GM18907 (cell line): ENCODE measurements around the gene ELP4.
"Not testable (repeated sequence)": the region's sequence is repeated elsewhere in the genome, so short reads cannot be mapped to it uniquely, and the experiment has no call there.

Source experiments
- ATAC-seq: cut with Tn5 transposase; IDR thresholded peaks from one replicate; pipeline ENCODE4 v1.9.1; 2021; ENCODE audit warnings: mild to moderate bottlenecking, moderate library complexity; ENCODE audit not compliant: unreplicated experiment

Gene ELP4

DNA sequence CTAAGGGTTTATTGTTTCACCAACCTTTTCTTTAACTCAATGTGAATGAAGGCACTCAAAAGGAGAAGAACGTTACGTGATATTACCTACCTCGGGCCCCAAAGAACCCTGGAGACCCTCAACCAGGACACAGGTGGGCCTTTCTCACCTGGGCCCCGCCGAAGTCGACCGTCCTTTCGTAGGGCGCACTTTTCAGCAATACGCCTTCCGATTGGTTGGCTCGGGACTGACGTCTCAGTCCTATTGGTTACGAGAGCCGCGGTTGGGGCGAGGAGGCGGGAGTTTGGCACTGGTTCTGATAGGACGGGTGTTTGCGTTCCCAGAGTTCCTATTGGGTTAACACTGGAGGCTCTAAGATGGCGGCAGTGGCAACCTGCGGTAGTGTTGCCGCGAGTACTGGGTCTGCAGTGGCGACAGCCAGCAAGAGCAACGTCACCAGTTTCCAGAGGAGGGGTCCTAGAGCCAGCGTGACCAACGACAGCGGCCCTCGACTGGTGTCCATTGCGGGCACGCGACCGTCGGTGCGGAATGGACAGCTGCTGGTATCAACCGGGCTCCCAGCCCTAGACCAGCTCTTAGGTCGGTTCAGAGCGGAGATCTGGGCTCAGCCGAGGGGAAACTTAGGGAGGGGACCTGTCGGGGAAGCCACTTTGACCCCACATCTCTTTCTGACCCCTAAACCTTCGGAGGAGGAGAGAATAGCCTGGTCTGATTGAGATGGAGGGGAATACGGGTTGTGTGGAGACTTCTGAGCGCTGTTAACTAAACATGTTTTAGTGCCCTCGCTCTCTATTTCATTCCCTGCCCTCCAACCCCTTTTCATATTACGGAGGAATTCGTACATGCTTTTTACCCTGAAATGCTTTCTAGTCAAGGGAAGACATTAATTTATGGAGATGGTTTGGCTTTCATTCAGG, at the start of gene ELP4, which contains the start of gene IMMP1L:
Gene ELP4 (plus strand): TSS at position 339 of the 917 bp plus-strand sequence. CDS start 18 bp downstream, at position 357.
Gene IMMP1L (minus strand): TSS at position 194 of the 917 bp plus-strand sequence. CDS start 46,346 bp downstream, outside the sequence.
- ATAC-seq = peak; percentile 100

DNA sequence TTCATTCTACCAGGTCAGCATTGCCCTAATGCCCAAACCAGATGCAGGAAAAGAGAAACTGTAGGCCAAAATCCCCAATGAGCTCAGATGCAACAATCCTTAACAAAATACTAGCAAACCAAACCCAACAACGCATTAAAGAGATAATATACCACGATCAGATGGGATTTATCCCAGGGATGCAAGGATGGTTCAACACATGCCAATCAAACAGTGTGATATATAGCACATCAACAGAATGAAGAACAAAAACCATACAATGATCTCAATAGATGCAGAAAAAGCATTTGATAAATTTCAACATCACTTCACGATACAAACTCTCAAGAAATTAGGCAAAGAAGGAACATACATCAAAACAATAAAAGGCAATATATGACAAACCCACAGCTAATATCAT, 45.1 kb upstream of the ELP4 start:
- no peak for ATAC-seq

DNA sequence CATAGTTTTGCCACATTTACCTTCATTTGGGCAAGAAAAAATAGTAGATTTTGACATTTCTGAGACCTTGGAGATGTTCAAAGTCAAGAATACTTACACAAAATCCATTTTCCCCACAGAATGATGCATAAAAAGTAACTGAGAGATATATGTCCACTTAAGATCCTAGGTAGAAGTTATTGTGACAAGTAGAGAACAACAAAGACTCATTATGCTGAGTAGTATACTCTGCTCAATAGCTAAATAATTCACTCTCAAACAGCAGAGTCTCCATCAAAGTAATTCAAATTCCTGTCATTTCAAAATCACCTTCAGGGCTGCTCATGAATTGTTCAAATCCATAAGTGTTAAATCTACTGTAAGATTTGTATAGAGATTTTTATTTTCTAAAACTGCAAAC, 35.5 kb upstream of the ELP4 start:
- ATAC-seq = no peak

DNA sequence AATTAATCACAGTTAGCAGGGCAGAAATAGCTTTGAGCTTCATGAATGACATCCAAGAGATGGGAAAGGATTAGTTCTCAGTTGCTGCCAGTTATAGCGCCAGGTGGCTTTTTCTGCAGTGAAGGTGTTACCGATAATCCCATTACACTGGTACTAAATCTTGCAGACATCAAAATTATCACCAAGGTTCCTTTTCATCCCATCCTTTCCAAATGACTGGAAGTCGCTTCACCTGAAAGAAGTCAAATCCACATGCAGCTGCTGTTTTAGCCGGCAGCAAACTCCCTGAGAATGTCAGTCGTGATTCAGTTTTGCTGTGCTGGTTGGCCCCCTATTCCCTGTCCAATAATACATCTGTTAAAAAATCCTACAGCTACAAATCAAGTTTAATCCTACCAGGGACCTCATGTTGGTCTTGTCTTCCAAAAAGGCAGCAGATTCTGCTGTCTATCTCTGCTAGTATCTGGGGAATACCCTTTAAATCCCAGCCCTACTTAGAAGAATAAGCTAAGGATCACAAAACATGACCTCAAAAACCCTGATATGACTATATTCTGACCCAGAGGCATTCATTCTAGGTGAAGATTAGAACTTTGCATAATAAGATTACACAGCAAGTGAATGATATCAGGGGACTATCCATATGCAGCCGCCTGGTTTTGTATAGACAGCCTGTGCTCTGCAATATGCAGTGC, 31.9 kb upstream of the ELP4 start:
- ATAC-seq = no peak

- no peak for ATAC-seq
Measured at GRCh38 chr11:31478223-31478590, 31.4 kb upstream of the ELP4 start.

DNA sequence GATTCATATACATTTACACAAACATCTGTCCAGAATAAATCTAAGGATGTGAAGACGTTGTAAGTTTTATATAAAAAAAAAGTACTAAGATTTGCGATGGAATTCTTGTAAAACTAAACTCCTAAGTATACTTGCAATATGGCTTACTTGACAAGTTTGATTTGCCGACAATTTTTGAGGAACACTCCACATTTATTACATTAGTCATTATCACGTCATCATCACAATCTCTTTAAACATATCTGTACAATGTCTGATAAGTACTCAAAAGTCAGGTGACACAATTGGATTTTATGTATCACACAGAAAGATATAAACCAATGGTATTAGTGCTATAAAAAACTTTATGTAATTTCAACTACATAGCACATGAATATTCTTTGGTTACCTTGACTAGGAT, 30.5 kb upstream of the ELP4 start:
- no peak for ATAC-seq

DNA sequence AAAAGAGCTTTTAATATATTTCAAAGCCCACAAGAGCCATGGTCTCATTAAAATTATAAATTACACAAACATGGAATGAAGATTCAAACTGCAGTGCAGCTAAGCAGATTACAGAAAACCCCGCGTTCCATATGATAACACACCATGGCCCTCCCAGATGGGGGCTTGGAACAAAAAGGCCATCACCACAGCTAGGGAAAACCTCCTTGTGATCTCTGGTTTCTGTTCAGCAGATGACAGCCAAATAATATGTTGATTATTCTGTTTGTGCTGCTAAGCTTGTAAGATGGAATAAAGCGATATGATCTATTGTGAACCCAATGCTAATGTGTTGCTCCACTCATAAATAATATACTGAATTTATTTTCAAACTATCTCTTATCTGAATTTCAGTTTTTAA, 28.6 kb upstream of the ELP4 start:
- no peak for ATAC-seq

DNA sequence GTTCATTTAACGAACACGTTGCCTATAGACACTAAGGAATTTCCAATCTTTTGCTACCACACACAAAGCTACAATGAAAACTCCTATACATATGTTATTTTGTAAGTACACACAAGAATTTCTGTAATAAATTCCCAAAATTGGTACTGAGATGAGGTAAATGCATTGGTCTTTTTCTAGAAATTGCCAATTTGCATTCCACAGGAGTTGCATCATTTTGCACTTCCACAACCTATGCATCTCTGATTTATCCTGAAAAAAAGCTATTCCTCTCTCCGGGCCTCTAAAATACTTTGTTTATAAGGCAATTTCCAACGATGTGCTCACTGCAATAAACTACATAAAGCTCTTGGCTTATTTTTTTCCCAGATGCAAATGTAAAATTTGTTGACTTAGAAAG, 25.1 kb upstream of the ELP4 start:
- ATAC-seq = no peak

GRCh38 chr11:31487848-31488247, 21.7 kb upstream of the ELP4 start:
- ATAC-seq = peak; percentile 78

DNA sequence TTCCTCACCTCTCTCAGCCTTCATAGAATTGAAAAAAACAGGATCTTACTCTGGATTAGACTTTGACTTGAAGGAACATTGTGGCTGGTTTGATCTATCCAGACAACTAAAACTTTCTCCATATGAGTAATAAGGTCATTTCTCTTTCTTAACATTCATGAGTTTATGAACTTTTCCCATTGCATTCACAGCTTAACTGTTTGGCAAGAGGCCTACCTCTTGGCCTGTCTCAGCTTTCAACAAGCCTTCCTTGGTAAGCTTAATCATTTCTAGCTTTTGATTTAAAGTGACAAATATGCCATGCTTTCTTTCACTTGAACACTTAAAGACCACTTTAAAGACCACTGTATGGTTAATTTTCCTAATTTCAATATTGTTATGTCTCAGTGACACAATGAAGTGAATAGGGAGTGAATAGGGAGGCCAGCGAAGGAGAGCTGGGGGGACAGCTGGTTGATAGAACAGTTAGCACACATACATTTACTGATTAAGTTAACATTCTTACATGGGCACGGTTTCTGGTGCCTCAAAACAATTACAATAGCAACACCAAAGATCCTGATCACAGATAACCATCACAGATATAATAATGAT, 17.1 kb upstream of the ELP4 start:
- no peak for ATAC-seq

DNA sequence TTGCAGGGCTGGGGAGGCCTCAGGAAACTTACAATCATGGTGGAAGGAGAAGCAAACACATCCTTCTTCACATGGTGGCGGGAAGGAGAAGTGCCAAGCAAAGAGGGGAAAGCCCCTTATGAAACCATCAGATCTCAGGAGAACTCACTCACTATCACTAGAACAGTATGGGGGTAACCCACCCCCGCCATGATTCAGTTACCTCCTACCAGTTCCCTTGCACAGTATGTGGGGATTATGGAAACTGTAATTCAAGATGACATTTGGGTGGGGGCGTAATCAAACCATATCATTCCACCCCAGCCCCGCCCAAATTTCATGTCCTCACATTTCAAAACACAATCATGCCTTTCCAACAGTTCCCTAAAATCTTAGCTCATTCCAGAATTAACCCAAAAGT, 16.3 kb upstream of the ELP4 start:
- ATAC-seq = no peak

DNA sequence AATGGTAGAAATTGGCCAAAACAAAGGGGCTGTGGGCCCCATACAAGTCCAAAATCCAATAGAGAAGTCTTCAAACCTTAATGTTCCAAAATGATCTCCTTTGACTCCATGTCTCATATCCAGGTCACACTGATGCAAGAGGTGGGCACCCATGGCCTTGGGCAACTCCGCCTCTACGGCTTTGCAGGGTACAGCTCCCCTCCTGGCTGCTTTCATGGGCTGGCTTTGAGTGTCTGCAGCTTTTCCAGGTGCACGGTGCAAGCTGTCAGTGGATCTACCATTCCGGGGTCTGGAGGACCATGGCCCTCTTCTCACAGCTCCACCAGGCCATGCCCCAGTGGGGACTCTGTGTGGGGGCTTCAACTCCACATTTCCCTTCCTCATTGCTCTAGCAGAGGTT, 15.8 kb upstream of the ELP4 start:
- not testable (repeated sequence) for ATAC-seq

DNA sequence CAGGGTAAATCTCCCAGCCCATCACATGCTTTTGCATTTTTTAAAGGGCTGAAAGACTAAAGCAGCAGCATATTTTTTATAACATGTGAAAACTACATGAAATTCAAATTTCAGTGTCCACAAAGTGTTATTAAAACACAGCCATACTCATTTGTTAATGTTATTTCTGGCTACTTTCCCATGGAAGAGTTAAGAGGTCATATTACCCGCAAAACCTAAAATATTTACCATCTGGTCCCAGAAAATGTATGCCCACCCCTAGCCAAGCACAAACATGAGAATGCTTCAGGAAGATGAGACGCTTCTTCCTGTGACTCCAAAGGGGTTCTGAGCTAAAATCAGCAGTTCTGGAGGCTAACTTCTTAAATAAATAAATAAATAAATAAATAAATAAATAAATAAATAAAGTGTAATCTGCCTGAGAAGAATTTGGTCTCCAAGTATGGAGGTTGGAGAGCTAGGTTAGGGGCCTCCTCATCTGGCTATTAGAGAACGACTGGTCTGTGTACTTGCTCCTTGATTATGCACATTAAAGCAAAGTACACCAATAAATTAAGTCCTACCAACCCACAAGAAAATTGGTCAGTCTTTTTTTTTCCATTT, 9.9 kb upstream of the ELP4 start:
- ATAC-seq = no peak

GRCh38 chr11:31500560-31500959, 9.0 kb upstream of the ELP4 start:
- ATAC-seq = no peak

- peak; percentile 2 for ATAC-seq
Measured at GRCh38 chr11:31509051-31509428, 527 bp upstream of the ELP4 start.

DNA sequence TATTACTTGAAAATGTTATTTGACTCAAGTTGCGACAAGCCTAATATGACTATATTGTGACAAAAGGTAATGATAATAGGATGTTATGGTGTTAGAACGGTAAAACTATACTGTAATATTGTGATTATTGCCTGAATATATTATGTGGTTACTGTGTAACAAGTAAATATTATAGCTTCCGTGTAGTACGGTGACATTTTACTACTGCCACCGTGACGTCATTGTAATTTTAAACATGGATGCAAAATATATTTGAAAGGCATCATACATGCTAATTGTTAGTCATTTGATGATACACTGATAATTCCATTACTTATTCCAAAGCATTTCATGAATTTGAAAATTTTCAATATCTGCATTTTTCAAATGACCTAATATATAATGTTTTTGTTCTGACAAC, 2.5 kb downstream of the ELP4 start:
- no peak for ATAC-seq

- no peak for ATAC-seq
Measured at GRCh38 chr11:31521497-31522150, 12.1 kb downstream of the ELP4 start.

DNA sequence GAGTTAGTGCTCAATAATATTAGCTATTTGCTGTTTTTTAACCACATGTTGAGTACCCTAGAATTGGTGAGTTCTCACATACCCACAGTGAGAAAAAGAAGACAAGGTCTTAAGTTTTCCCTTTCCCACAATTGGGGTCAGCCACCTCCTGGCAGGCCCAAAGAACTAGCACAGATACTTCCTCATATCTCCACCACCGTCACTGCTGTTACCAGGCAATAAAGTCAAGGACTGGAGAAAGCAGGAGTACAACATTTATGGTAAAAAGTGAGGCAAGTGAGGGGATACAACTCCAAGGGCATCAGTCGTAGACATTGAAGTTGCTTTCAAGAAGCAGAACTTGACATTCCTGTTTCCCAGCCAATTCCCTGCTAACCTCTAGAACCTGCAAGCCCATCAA, 19.6 kb downstream of the ELP4 start:
- ATAC-seq = no peak

GRCh38 chr11:31529701-31530100, 20.1 kb downstream of the ELP4 start:
- ATAC-seq = peak; percentile 90

- ATAC-seq = no peak
Measured at GRCh38 chr11:31531293-31531692, 21.7 kb downstream of the ELP4 start.

DNA sequence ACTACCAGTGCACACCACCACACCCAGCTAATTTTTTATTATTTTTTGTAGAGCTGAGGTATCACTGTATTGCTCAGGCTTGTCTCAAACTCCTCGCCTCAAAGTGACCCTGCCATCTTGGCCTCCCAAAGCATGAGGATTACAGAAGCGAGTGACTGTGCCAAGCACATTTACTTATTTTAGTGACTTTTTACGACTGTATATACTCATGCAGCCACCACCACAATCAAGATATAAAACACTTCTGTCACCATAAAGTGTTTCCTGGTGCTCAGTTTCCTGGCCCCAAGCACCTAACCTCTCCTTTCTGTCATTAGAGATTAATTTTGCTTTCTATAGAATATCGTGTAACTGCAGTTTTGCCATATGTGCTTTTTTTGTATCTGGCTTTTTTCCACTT, 25.9 kb downstream of the ELP4 start:
- no peak for ATAC-seq
